Activated T-cell treated with anti-CD3 and anti-CD28 coated beads, Interleukin-2, amount 50 U/mL, for 24 hours (primary cell): ENCODE data around the gene TBX5.

Source experiments
- DNase-seq: peaks from one replicate; pipeline ENCODE4 v3.0.0-alpha.2; 2020
- H3K27ac Mint-ChIP-seq: 2 replicates; pipeline ENCODE4 v1.8.0; 2020; ENCODE audit warnings: mild to moderate bottlenecking, mixed read lengths
- H3K27me3 Mint-ChIP-seq: 2 replicates; pipeline ENCODE4 v1.8.0; 2020; ENCODE audit warnings: mixed read lengths
- H3K36me3 Mint-ChIP-seq: 2 replicates; pipeline ENCODE4 v1.8.0; 2020; ENCODE audit warnings: low read depth, mixed read lengths
- H3K4me1 Mint-ChIP-seq: 2 replicates; pipeline ENCODE4 v1.8.0; 2020; ENCODE audit warnings: low read depth, mixed read lengths
- H3K4me3 Mint-ChIP-seq: 2 replicates; pipeline ENCODE4 v1.8.0; 2020; ENCODE audit warnings: mild to moderate bottlenecking, moderate library complexity, mixed read lengths
- H3K9me3 Mint-ChIP-seq: 2 replicates; pipeline ENCODE4 v1.8.0; 2020; ENCODE audit warnings: mixed read lengths

TBX5 gene

GRCh38 chr12:114441039-114441383 is 35.1 kb upstream of the TBX5 start:
- Mint-ChIP-seq H3K36me3 (no peaks in the 10 kb centered on the region), H3K9me3 (peaks cover 2% of the 10 kb centered on the region), H3K4me3 (no peak overlapping the region), H3K4me1 (peaks cover 1% of the 10 kb centered on the region), H3K27ac (peak overlapping the region; percentile 14), H3K27me3 (peaks cover 96% of the 10 kb centered on the region)
- no peak for DNase-seq

GRCh38 chr12:114440270-114441038 is 34.5 kb upstream of the TBX5 start:
- no peak for DNase-seq
- H3K9me3 Mint-ChIP-seq: peaks cover 2% of the 10 kb centered on the region
- H3K4me3 Mint-ChIP-seq: no peak overlapping the region
- H3K36me3 Mint-ChIP-seq: no peaks in the 10 kb centered on the region
- peaks cover 91% of the 10 kb centered on the region for H3K27me3 Mint-ChIP-seq
- peak overlapping the region; percentile 63 for H3K27ac Mint-ChIP-seq
- H3K4me1 Mint-ChIP-seq: peaks cover 1% of the 10 kb centered on the region

- no peak overlapping the region for H3K4me3 Mint-ChIP-seq
- peaks cover 2% of the 10 kb centered on the region for H3K9me3 Mint-ChIP-seq
- no peak for DNase-seq
- H3K27me3 Mint-ChIP-seq: peaks cover 89% of the 10 kb centered on the region
- H3K36me3 Mint-ChIP-seq: no peaks in the 10 kb centered on the region
- no peak overlapping the region for H3K27ac Mint-ChIP-seq
- peaks cover 1% of the 10 kb centered on the region for H3K4me1 Mint-ChIP-seq
Measured at GRCh38 chr12:114439817-114440216, 33.9 kb upstream of the TBX5 start.

- no peaks in the 10 kb centered on the region for H3K4me1 Mint-ChIP-seq
- H3K36me3 Mint-ChIP-seq: no peaks in the 10 kb centered on the region
- H3K4me3 Mint-ChIP-seq: no peak overlapping the region
- peaks cover 83% of the 10 kb centered on the region for H3K27me3 Mint-ChIP-seq
- DNase-seq: no peak
- H3K9me3 Mint-ChIP-seq: peaks cover 2% of the 10 kb centered on the region
- no peak overlapping the region for H3K27ac Mint-ChIP-seq
Measured at GRCh38 chr12:114439261-114439683, 33.3 kb upstream of the TBX5 start.

- Mint-ChIP-seq H3K27ac (no peak overlapping the region), H3K4me3 (no peak overlapping the region), H3K36me3 (no peaks in the 10 kb centered on the region), H3K4me1 (no peaks in the 10 kb centered on the region), H3K9me3 (peaks cover 2% of the 10 kb centered on the region), H3K27me3 (peaks cover 78% of the 10 kb centered on the region)
- DNase-seq: no peak
Measured at GRCh38 chr12:114438635-114439256, 32.8 kb upstream of the TBX5 start.

GRCh38 chr12:114434341-114434740 is 28.4 kb upstream of the TBX5 start:
- Mint-ChIP-seq H3K4me1 (no peaks in the 10 kb centered on the region), H3K27me3 (peaks cover 48% of the 10 kb centered on the region), H3K27ac (no peak overlapping the region)

GRCh38 chr12:114431902-114432301 is 26.0 kb upstream of the TBX5 start:
- Mint-ChIP-seq H3K27me3 (peaks cover 28% of the 10 kb centered on the region), H3K36me3 (no peaks in the 10 kb centered on the region), H3K4me1 (no peaks in the 10 kb centered on the region), H3K27ac (no peak overlapping the region), H3K4me3 (no peak overlapping the region), H3K9me3 (peaks cover 2% of the 10 kb centered on the region)
- DNase-seq: no peak

More at GRCh38 chr12:114434341-114434740, 28.4 kb upstream of the TBX5 start:
- Mint-ChIP-seq H3K36me3 (no peaks in the 10 kb centered on the region), H3K9me3 (peaks cover 2% of the 10 kb centered on the region), H3K4me3 (no peak overlapping the region)
- DNase-seq: no peak

GRCh38 chr12:114430306-114430705 is 24.4 kb upstream of the TBX5 start:
- H3K4me1 Mint-ChIP-seq: no peaks in the 10 kb centered on the region
- H3K4me3 Mint-ChIP-seq: no peak overlapping the region
- H3K27ac Mint-ChIP-seq: no peak overlapping the region
- no peaks in the 10 kb centered on the region for H3K36me3 Mint-ChIP-seq
- H3K27me3 Mint-ChIP-seq: peaks cover 20% of the 10 kb centered on the region
- H3K9me3 Mint-ChIP-seq: no peaks in the 10 kb centered on the region
- no peak for DNase-seq

- H3K9me3 Mint-ChIP-seq: no peaks in the 10 kb centered on the region
Measured at GRCh38 chr12:114425031-114425626, 19.2 kb upstream of the TBX5 start.

GRCh38 chr12:114420944-114421335 is 15.0 kb upstream of the TBX5 start:
- no peaks in the 10 kb centered on the region for H3K36me3 Mint-ChIP-seq
- H3K27ac Mint-ChIP-seq: no peak overlapping the region
- H3K9me3 Mint-ChIP-seq: no peaks in the 10 kb centered on the region

More at GRCh38 chr12:114425031-114425626, 19.2 kb upstream of the TBX5 start:
- no peak for DNase-seq
- Mint-ChIP-seq H3K4me3 (no peak overlapping the region), H3K36me3 (no peaks in the 10 kb centered on the region), H3K4me1 (no peaks in the 10 kb centered on the region), H3K27ac (no peak overlapping the region), H3K27me3 (peaks cover 12% of the 10 kb centered on the region)

GRCh38 chr12:114420182-114420943 is 14.4 kb upstream of the TBX5 start:
- Mint-ChIP-seq H3K9me3 (no peaks in the 10 kb centered on the region), H3K36me3 (no peaks in the 10 kb centered on the region), H3K4me3 (no peak overlapping the region), H3K27ac (no peak overlapping the region), H3K4me1 (no peaks in the 10 kb centered on the region), H3K27me3 (peaks cover 33% of the 10 kb centered on the region)
- DNase-seq: no peak

More at GRCh38 chr12:114420944-114421335, 15.0 kb upstream of the TBX5 start:
- no peaks in the 10 kb centered on the region for H3K4me1 Mint-ChIP-seq
- H3K4me3 Mint-ChIP-seq: no peak overlapping the region
- peaks cover 27% of the 10 kb centered on the region for H3K27me3 Mint-ChIP-seq
- DNase-seq: no peak

GRCh38 chr12:114416028-114416427 is 10.1 kb upstream of the TBX5 start:
- Mint-ChIP-seq H3K9me3 (no peaks in the 10 kb centered on the region), H3K27ac (no peak overlapping the region), H3K27me3 (peaks cover 65% of the 10 kb centered on the region), H3K36me3 (no peaks in the 10 kb centered on the region), H3K4me1 (no peaks in the 10 kb centered on the region), H3K4me3 (no peak overlapping the region)
- no peak for DNase-seq

GRCh38 chr12:114415525-114415868 is 9.6 kb upstream of the TBX5 start:
- H3K4me3 Mint-ChIP-seq: no peak overlapping the region
- peaks cover 69% of the 10 kb centered on the region for H3K27me3 Mint-ChIP-seq
- no peak overlapping the region for H3K27ac Mint-ChIP-seq
- no peaks in the 10 kb centered on the region for H3K36me3 Mint-ChIP-seq
- H3K4me1 Mint-ChIP-seq: no peaks in the 10 kb centered on the region
- H3K9me3 Mint-ChIP-seq: no peaks in the 10 kb centered on the region
- no peak for DNase-seq

- Mint-ChIP-seq H3K4me1 (no peaks in the 10 kb centered on the region), H3K27ac (no peak overlapping the region), H3K36me3 (no peaks in the 10 kb centered on the region), H3K4me3 (no peak overlapping the region), H3K27me3 (peaks cover 74% of the 10 kb centered on the region), H3K9me3 (no peaks in the 10 kb centered on the region)
- no peak for DNase-seq
Measured at GRCh38 chr12:114414866-114415524, 9.1 kb upstream of the TBX5 start.
